Glomerular endothelial cell (primary cell): ENCODE data around the gene INSIG2. TPM values are rescaled to one million over a fixed set of nuclear protein-coding genes. Genes with fewer than 3 reads are reported as not detected.
"Not testable (repeated sequence)": the region's sequence is repeated elsewhere in the genome, so short reads cannot be mapped to it uniquely, and the experiment has no call there.

Experiments
- DNase-seq: peaks from one replicate; pipeline ENCODE4 v3.0.0-alpha.2; 2011; ENCODE audit warnings: low read depth, low spot score; ENCODE audit errors: extremely low read depth
- total RNA-seq: library from RNA; depleted of rRNA; stranded (reverse); fragments of >200 nt; gene quantifications from 2 replicates; pipeline ENCODE4 v1.2.3, GENCODE V29; 2015

The INSIG2 gene
- total RNA-seq, 1 donor from 2014 or later = 8.7 TPM

DNA sequence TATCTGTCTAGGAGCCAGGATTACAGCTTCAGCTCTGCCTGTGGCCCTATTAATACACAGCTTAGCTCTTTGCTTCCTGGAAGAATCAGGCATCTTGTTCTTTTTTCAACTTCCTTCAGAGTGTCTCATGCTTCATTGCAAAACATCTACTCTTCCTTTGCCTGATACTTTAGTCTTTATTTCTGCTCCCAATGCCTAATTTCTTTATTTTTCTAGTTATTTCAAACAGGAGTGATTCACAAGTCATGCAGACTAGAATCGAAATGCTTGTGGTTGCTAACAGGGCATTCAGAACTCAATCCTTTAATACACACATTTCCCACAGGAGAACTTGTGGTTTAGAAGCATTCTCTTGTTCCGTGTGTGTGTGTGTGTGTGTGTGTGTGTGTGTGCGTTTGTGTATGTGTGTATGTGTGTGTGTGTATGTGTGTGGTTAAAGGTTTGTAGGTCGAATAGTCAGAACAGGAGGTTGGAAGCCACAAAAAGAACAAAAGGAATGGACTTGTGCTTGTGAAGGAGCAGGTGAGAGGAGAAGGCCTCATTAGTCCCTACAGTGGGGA, 28.3 kb upstream of the INSIG2 start:
- no peak for DNase-seq

DNA sequence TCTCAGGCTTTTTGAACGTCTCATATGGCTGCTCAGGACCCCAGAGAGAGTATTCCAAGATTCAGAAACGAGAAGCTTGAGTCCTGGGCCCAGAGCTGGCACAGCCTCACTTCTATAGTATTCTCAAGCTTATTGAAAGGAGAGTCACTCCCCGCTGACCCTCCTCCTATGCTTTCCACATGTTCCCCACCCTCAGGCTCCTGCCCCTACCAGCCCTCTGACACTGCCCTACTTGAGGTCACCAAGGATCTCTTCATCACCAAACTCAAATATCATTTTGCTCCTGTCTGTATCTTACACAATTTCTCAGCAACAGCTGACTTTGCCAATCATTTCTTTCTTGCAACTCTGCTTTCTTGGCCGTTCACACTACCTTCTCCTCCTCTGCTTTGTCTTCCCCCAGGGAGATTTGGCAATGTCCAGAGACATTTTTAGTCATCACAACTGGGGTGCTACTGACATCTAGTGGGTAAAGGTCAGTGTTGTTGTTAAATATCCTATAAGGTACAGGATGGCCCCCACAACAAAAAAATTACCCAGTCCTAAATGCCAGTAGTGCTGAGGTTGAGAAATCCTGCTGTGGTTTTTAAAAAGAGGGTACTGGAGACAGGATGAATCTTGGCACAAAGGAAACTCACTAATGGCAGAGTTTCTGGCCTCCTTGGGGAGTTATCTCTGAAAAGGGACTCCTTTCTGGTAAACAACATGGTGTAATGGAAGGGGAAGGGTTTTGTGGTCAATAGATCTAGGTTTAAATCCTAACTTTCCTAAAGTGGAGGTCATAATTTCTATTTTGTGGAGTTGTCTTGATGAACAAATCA, 26.9 kb upstream of the INSIG2 start:
- DNase-seq = no peak

DNA sequence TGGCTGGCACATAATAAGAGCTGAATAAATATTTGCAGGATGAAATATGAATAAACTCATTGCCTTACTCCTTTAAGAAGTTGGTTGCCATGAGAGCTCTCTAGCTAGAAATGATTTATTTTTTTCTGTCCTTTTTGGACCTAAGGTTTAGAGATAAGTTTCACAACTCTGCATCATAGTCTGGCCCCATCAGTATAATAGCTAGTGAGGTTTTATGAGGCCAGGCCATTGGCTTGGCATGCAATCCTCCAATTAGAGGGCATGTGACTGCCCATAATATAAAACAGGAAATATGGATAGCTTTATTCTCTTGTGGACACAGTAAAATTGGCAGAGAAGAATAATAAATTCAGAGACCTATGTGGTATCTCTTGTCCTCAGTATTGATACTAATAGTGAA, 26.2 kb upstream of the INSIG2 start:
- DNase-seq = no peak

DNA sequence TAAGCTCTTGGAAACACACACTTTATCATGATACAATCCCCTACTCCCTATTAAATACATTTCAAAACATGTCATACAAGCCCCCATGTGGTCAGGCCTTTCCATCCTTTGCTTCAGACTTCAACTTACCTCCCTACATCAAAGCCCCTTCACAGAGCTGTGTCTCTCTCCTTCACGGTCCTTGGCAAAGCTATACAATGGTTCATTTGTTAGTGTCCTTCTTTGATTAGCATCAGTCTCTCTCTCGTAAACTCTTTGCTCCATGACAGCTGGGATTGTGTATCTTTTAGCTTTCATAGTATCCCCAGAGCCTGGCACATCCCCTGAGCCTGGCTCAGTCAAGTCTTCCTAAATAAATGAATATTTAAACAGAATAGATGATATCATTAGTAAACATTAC, 25.6 kb upstream of the INSIG2 start:
- no peak for DNase-seq

DNA sequence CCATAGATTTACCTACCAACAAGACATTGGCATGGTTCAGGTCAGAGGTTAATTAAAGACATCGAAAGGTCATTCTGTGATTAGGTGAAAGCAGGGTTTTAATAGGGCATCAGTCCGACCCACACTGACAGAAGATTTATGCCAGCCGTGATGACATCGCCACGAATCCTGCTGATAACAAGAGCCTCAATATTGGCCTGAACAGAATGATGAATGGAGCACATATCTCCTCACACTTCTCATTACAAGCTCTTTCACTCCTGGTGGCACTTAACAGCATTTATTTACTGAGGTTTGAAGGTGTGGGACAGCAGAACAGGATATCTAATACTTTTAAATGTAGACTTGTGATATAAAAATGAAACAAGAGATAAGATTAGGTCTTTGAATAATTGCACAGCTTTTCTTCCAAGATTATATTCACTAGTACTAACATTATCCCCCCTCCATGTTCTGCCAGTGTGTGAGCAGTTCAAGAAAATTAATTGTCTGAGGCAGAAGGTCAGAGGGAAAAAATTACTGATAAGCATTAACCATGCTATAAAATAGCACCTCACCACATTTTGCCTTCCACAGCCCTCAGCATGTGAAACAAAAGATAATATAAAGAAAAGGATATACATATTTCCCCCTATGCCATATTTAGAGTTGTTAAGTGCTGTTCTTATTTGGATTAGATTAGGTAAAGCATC, 23.1 kb upstream of the INSIG2 start:
- no peak for DNase-seq

DNA sequence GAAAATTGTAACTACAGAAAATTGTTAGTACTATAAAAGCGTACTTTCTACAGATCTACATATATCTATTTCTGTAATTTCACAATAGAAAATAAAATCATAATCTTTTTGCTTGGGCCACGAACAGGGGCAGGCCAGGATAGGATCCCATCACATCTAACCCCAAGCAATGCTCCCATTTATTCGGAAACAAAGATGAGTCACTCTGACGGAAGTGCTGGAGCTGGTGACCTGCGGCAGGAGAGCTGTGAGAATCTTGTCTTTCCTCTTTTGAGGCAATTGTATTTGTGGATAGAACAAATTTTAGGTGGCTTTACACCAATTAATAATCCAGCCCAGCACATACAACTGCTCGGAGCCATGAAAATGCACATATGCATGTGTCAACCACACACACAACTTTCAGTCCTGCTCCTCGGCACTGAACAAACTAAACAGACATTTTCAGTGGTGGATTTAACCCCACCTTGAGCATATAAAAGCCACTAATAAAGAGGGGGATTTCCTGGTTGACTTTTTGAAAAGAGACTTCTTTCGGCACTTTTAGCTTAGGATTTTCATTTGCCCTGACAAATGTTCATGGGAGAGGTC, 22.3 kb upstream of the INSIG2 start:
- DNase-seq = no peak

DNA sequence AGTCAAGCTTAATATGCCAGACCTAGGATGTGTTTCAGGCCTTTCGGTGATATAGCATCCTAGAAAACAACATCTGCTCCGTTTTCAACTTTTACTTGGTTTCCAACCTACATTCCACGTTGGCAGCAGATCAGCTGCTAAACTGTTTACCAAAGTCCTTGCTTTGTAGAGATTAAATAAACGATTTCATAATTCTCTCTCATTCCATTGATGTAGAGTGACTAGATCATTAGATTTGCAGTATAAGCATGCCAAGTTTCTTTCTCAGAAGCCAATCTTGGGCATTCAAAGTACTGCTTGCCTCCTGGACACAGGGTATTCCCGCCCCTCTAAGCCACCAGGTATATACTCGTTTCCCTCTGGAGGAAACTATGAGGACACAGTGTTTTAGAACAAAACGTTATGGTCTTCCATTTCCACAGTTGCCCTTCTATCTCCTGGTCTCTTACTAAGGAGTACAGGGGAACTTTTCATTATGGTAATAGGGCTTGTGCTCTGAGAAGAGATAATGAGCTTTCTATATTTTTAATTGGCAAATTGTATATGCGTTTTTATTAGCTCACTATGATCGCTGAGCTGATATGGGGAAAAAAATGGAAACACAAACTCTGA, 10.5 kb upstream of the INSIG2 start:
- no peak for DNase-seq

DNA sequence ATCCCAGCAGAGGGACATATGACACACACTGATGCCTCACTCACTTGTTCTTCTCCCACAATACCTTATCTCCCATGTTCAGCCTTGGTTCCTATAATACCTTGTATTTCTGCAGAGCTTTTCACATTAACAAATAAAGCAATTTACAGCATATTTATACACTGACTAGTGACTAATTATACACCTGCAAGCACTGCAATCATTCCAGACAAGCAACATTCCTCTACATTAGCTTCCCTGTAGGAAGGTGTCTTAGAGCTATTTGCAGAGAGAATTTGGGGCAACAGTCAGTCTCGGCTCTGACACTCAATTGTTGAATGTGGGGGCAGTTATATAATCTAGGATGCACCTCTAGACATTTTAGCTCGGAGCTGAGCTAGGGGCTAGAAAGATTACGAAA, 9.5 kb upstream of the INSIG2 start:
- no peak for DNase-seq

DNA sequence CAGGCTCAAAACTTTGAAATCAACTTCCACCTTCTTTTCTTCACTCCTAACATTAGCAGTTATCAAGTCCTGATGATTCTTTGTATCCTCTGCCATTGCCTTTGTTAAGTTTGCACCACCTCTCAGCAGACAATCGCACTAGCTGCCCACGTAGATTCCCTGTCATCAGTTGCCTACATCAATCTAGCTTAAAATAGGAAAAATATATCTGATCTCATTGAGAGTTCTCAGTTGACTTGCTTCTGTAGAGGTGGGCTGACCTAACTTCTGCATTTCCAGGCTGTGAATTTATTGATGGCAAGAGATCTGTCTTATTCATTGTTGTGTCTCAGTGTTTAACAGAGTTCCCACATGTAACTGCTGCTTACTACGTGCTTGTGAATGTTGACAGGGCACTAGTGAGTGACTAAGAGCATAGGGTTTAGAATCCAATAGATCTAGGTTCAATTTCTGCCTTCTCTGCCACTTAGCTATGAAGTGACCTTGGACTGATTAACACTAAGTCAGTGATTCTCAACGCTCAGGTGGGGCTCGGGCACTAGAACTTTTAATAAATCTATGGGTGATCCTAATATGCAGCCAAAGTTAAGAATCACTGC, 3.7 kb upstream of the INSIG2 start:
- no peak for DNase-seq

DNA sequence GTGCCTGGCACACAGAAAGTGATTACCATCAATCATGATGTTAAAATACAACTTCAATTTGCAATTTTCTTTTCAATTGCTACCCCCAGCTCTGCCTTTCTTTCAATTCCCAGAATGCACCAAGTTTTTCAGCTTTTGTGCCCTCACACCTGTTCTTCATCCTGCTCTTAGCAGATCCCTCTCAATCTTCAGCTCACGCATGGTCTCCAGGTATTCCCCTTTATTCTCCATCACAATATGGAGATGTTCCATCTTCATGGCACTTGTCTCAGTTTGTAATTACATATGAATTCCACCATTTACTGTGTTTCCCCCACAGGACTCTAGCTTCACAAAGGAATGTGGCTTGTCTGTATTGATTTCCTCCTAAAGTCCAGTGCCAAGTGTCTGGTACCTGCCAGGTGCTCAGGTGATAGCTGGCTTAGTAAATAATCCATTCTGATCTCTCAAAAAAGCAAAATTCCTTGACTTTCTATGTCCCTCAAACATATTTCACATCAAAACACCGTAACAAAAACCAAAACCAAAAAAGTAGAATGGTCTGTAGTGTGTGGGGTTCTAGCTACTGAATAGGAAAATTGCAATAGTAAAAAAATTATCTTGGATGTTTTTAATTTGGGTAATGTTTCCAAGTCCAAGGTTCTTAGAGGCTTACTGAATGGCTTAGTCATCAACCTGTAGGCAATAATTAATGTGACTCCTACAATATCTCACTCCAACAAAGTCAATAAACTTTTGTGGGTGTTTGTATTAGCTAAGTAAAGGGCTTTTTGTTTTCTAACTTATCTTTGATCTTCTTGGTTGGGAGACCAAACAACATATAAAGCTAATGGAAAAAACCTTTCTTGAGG, 2.9 kb upstream of the INSIG2 start:
- DNase-seq = no peak

DNA sequence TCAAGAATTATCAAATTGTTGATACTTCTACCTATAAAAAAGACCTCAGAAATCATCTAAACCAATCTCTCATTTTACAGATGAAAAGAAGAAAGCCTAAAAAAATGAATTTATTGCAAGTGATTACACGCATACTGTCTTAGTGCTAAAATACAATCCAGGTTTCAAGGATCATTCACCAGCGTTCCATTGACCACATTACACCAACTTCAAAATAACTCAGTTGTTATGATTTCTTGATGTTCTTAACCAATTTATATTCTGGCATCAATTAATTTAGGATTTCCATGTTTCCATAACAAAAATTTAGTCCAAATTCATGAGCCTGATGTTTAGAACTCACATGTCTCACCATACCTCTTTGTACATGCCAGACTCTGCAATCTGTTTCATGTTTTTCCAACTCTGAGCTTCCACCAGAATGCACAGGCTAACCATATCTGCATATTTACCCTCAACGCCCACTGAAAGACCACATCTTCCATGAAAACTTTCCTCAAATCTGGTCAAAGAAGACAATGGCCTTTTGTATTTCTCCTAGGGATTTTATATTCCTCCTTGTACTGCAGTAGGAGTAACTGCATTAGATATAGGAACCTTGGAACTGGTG, 2.1 kb upstream of the INSIG2 start:
- DNase-seq = no peak

DNA sequence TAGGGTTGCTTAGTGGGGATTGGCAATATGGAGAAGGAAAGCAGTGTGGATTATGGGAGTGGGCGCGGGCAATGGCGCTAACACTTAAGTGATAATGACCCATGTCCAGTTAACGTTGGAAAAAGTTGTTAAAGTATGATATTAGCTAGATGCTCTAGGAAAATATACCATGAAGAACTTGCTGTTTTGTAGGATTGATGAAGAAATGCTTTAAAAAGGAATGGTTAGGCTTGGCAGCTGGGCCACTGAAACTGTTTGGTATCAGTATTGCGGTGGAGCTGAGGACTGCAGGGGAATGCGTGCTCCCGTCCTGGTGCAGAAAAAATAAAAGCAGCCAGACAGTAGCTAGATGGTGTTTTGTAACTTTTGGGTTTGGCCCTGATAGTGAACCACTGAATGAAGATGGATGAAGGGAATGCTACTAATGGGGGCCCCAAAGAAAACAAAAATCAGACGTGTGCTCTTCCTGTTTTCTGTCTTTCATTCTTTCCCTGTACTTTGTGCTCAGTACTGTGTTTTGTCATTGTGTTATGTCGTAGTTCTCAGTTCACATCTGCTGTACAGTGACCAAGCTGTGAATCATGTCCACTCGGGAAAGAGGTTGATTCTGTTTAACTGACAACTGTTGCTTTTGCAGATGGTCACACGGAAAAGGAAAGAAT, 999 bp downstream of the INSIG2 start:
- no peak for DNase-seq

DNA sequence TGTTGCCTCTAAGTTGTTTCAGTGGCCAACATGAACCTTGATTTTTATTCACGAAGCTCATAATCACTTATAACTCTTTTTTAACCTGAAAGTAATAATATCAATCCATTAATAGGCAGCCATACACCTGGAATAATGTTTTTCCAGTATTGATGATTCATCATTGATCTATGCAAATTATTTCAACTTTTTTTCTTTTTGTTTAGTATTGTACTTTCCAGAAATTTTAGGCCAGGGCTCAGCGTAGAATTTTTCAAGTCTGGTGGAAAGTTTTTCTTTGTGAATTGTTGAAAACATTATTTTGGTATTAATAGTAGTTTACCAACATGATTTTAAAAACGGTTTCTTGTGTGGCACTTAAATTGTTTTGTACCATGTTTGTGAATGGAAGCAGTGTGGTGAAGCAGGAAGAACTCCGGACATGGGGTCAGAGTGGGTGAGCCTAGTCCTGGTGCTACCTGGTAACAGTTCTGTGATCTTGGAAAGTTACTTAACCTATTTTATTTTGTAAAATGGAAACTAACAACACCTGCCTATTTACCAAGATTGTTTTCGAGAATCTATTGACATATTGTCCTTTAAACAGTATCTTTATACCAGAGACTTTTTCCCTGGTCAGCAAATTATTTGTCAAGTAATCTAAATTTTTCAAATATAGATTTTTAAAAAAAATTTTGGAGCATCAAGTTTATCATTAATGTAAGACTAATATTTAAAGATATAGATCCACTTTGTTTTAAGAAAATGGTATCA, 2.3 kb downstream of the INSIG2 start:
- DNase-seq = no peak

DNA sequence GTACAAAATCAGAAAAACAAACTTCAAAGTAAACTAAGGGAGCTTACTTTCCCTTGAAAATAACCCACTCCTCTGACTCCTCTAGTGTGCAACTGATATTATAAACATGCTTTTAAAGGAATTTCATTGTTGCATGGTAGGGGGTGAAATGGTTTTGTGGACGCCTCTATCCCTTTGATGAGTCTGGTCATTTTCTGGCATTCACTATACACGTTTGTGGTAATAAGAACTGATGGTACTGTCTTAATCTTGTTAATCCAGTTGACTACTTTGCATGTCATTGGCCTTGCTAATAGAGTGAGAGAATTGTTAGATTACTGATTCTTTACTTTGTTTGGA, 2.8 kb downstream of the INSIG2 start:
- no peak for DNase-seq

DNA sequence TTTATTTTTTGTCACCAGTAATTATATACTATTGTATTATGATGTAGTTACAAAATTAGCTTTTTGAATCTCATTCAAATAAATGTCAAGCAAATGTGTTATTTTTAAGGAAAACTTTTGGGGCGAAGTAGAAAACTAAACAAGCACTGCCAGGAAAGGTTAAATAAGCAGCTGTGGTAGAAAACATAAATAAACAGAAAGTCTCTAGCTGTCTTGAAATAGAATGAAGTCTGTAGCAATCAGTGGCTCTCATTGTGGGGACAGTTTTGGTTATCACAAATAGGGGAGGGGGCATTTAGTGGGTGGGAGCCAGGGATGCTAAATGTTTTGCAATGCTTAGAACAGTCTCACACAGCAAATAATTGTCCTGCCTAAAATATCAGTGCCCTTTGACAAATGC, 3.4 kb downstream of the INSIG2 start:
- DNase-seq = no peak

DNA sequence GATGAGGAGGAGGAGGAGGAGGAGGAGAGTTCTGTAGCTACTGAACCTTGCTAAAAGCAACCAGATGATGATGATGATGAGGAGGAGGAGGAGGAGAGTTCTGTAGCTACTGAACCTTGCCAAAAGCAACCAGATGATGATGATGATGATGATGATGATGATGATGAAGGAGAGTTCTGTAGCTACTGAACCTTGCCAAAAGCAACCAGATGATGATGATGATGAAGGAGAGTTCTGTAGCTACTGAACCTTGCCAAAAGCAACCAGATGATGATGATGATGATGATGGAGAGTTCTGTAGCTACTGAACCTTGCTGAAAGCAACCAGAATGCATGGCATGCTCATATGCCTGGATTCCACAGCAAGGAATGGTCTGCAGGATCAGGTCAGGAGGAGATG, 5.8 kb downstream of the INSIG2 start:
- DNase-seq = not testable (repeated sequence)

DNA sequence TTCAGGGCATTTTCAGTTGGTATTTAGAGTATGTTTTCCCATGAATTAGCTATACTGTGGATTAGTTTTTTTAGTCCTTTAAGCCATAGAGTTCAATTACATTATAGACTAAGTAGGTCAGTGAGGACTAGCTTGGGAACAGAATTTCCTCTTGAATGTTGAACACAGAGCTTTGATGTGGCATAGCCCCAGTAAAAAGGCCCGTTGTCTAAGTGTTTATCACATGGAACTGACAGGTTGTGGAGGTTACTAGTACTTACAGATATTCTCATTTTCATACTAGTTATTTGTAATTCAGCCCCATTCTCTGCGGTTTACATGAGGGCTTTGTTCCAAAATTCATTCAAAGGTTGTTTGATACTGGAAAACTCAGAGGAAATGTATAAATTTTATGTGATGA, 6.2 kb downstream of the INSIG2 start:
- DNase-seq = no peak

DNA sequence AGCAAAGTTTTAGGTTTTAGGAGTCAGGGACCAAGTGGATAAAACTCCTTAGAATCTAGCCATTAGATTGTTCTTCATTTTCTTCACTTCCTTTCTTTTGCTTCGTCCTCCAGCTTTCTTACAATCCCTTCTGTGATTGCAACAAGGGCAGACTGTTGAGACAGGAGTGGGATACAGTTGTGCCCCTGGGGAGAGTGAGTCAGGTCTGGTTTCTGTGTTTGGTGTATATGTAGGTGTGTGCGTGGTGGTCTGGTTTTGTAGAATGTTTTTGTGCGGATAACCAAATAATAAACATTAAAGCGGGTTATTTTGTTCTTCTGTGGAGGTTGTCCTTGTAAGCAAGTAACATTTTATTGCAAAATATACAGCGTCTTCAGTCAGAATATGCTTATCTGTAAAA, 7.3 kb downstream of the INSIG2 start:
- DNase-seq = no peak
